Right lobe of liver (tissue), 4 donors: Measurements from ENCODE around the gene CHORDC1.
"Not testable (repeated sequence)": the region's sequence is repeated elsewhere in the genome, so short reads cannot be mapped to it uniquely, and the experiment has no call there.

Source experiments
- CTCF ChIP-seq, 4 donors: fragments of 200-600 bp in 3 of 4; fragments of 450-650 bp in 1 of 4; IDR thresholded peaks; one replicate each; pipeline versions ENCODE4 v1.5.1 to v1.8.0; 2016 to 2022; ENCODE audit warnings: antibody characterized with exemption in 4 of 4, mild to moderate bottlenecking in 2 of 4
- POLR2A ChIP-seq: fragments of 450-650 bp; IDR thresholded peaks from one replicate; pipeline ENCODE4 v1.6.1; 2017; ENCODE audit warnings: antibody characterized with exemption, mild to moderate bottlenecking
- donor health status: DM: no; HTN: no; CAD: no.
- donor health status: DM: no; HTN: no; CAD: no.
- donor health status: DM: no; HTN: yes; CAD: no.

- TF ChIP-seq CTCF (IDR thresholded peaks at IDR 0.05); POLR2A: not testable (repeated sequence)
Observed at GRCh38 chr11:90166982-90167573, 55.8 kb downstream of the CHORDC1 start.
